IMR-90 (cell line): ENCODE data around the gene ACHE. TPM values are rescaled to one million over a fixed set of nuclear protein-coding genes. Genes with fewer than 3 reads are reported as not detected.

Experiments used
- ATAC-seq: fragments of 200-7000 bp; cut with Tn5 transposase; 2 replicates; pipeline ENCODE4 v1.9.1; 2020; ENCODE audit warnings: low read depth, mild to moderate bottlenecking, moderate library complexity
- BruUV-seq: library from RNA; stranded (reverse); fragments of 400-500 nt; replicated peaks from 2 replicates; lab custom pipeline; 2021; lab: Mats Ljungman, UMichigan
- CTCF ChIA-PET: fragments of 300-600 bp; formaldehyde crosslinking; extraction: SDS; loops from one replicate; lab custom pipeline; 2021; ENCODE audit warnings: antibody characterized with exemption; lab: Yijun Ruan, JAX
- POLR2A ChIA-PET: fragments of 300-600 bp; sonication (Branson Sonifier 250); formaldehyde crosslinking; loops from one replicate; lab custom pipeline; 2022; ENCODE audit warnings: antibody characterized with exemption; ENCODE audit not compliant: unreplicated experiment; lab: Charles Lee
- DNase-seq: peaks from one replicate; pipeline ENCODE4 v3.0.0; 2013
- H2AFZ ChIP-seq: replicated peaks from 2 replicates; pipeline ENCODE3; 2013; ENCODE audit warnings: low read length, mild to moderate bottlenecking; ENCODE audit not compliant: poor library complexity
- H2AK5ac ChIP-seq: 2 replicates; pipeline ENCODE4 v1.6.1; 2013; ENCODE audit warnings: low read depth, low read length, inconsistent platforms
- H2AK9ac ChIP-seq: replicated peaks from 2 replicates; pipeline ENCODE3; 2013; ENCODE audit warnings: mild to moderate bottlenecking, low read depth, low read length, moderate library complexity; ENCODE audit not compliant: poor library complexity
- H2BK120ac ChIP-seq: 2 replicates; pipeline ENCODE4 v1.6.1; 2013; ENCODE audit warnings: low read depth, low read length, inconsistent platforms
- H2BK15ac ChIP-seq: 3 replicates; pipeline ENCODE4 v1.6.1; 2013; ENCODE audit warnings: low read depth, low read length, inconsistent platforms
- H2BK20ac ChIP-seq: 2 replicates; pipeline ENCODE4 v1.6.1; 2013; ENCODE audit warnings: low read depth, mild to moderate bottlenecking, inconsistent platforms, low read length, moderate library complexity
- H2BK5ac ChIP-seq: 2 replicates; pipeline ENCODE4 v1.6.1; 2013; ENCODE audit warnings: mild to moderate bottlenecking, low read depth, low read length, inconsistent platforms; ENCODE audit not compliant: poor library complexity, severe bottlenecking
- H3K14ac ChIP-seq: replicated peaks from 2 replicates; pipeline ENCODE4 v1.6.1; 2013; ENCODE audit warnings: low read depth, low read length, inconsistent platforms
- H3K18ac ChIP-seq: 2 replicates; pipeline ENCODE4 v1.6.1; 2013; ENCODE audit warnings: low read depth, low read length, control low read depth
- H3K23ac ChIP-seq: 2 replicates; pipeline ENCODE4 v1.6.1; 2013; ENCODE audit warnings: low read depth, low read length, inconsistent platforms
- H3K27ac ChIP-seq: 2 replicates; pipeline ENCODE4 v1.5.1; 2013; ENCODE audit warnings: mild to moderate bottlenecking, control low read depth, low read length; ENCODE audit not compliant: insufficient read depth
- H3K27me3 ChIP-seq: 2 replicates; pipeline ENCODE4 v1.6.1; 2013; ENCODE audit warnings: low read length; ENCODE audit not compliant: control insufficient read depth, insufficient read depth
- H3K36me3 ChIP-seq: 2 replicates; pipeline ENCODE4 v1.6.1; 2013; ENCODE audit warnings: low read length, mixed read lengths; ENCODE audit not compliant: control insufficient read depth, insufficient read depth
- H3K4ac ChIP-seq: 2 replicates; pipeline ENCODE4 v1.6.1; 2013; ENCODE audit warnings: low read depth, low read length, inconsistent platforms
- H3K4me1 ChIP-seq: 2 replicates; pipeline ENCODE4 v1.6.1; 2013; ENCODE audit warnings: low read length, mixed read lengths; ENCODE audit not compliant: control insufficient read depth, insufficient read depth
- H3K4me2 ChIP-seq: 2 replicates; pipeline ENCODE4 v1.6.1; 2013; ENCODE audit warnings: low read depth, mild to moderate bottlenecking, control low read depth, low read length, moderate library complexity
- H3K4me3 ChIP-seq: 2 replicates; pipeline ENCODE4 v1.5.1; 2013; ENCODE audit warnings: low read depth, mild to moderate bottlenecking, control low read depth, low read length, moderate library complexity; ENCODE audit not compliant: insufficient read depth
- H3K56ac ChIP-seq: 2 replicates; pipeline ENCODE4 v1.6.1; 2013; ENCODE audit warnings: low read length, inconsistent platforms; ENCODE audit not compliant: insufficient read depth; ENCODE audit errors: extremely low read depth
- H3K79me1 ChIP-seq, 2 experiments: 2 replicates each; pipeline ENCODE4 v1.6.1; 2013; ENCODE audit warnings: low read length in 2 of 2, inconsistent platforms in 1 of 2, low read depth in 1 of 2
- H3K9ac ChIP-seq: 2 replicates; pipeline ENCODE4 v1.6.1; 2013; ENCODE audit warnings: low read depth, low read length, control low read depth
- H3K9me1 ChIP-seq: 2 replicates; pipeline ENCODE4 v1.6.1; 2013; ENCODE audit warnings: low read length, inconsistent platforms; ENCODE audit not compliant: insufficient read depth
- H3K9me3 ChIP-seq: 2 replicates; pipeline ENCODE4 v1.6.1; 2013; ENCODE audit warnings: low read length; ENCODE audit not compliant: control insufficient read depth, insufficient read depth
- H4K20me1 ChIP-seq: 2 replicates; pipeline ENCODE4 v1.6.1; 2013; ENCODE audit warnings: low read length, inconsistent platforms; ENCODE audit not compliant: insufficient read depth
- H4K5ac ChIP-seq: 2 replicates; pipeline ENCODE4 v1.6.1; 2013; ENCODE audit warnings: mild to moderate bottlenecking, low read depth, low read length, control low read depth
- H4K8ac ChIP-seq, 2 experiments: 2 replicates each; pipeline ENCODE4 v1.6.1; 2013; ENCODE audit warnings: low read depth in 2 of 2, low read length in 2 of 2, control low read depth in 1 of 2, inconsistent platforms in 1 of 2
- H4K91ac ChIP-seq: 2 replicates; pipeline ENCODE4 v1.6.1; 2013; ENCODE audit warnings: low read depth, low read length, inconsistent platforms; ENCODE audit not compliant: insufficient read depth
- BHLHE40 ChIP-seq: fragments of 150-350 bp; IDR thresholded peaks from 2 replicates; pipeline ENCODE4 v1.6.1; 2016; ENCODE audit warnings: mild to moderate bottlenecking, low read depth, low read length
- CHD1 ChIP-seq: IDR thresholded peaks from 2 replicates; pipeline ENCODE4 v1.6.1; 2012; ENCODE audit warnings: low read depth, low read length, improper control_type of control experiment
- CTCF ChIP-seq: conservative IDR thresholded peaks from 2 replicates; pipeline ENCODE4 v1.5.1; 2012; ENCODE audit warnings: mild to moderate bottlenecking, low read depth, low read length, improper control_type of control experiment
- ELK1 ChIP-seq: fragments of 150-350 bp; IDR thresholded peaks from 2 replicates; pipeline ENCODE4 v1.6.1; 2016; ENCODE audit warnings: low read depth, mild to moderate bottlenecking, low read length, moderate library complexity, borderline replicate concordance
- FOS ChIP-seq: fragments of 150-350 bp; IDR thresholded peaks from 2 replicates; pipeline ENCODE4 v1.6.1; 2016; ENCODE audit warnings: low read depth, low read length
- MAFK ChIP-seq: IDR thresholded peaks from 2 replicates; pipeline ENCODE4 v1.6.1; 2012; ENCODE audit warnings: low read depth, low read length, improper control_type of control experiment
- MAZ ChIP-seq: IDR thresholded peaks from 2 replicates; pipeline ENCODE4 v1.6.1; 2012; ENCODE audit warnings: low read depth, mild to moderate bottlenecking, low read length, improper control_type of control experiment, moderate library complexity, borderline replicate concordance
- MXI1 ChIP-seq: IDR thresholded peaks from 2 replicates; pipeline ENCODE4 v1.6.1; 2012; ENCODE audit warnings: low read depth, mild to moderate bottlenecking, low read length, moderate library complexity, borderline replicate concordance
- NFE2L2 ChIP-seq: fragments of 150-350 bp; IDR thresholded peaks from 2 replicates; pipeline ENCODE4 v1.6.1; 2016; ENCODE audit warnings: low read depth, mild to moderate bottlenecking, low read length
- POLR2A ChIP-seq: IDR thresholded peaks from 2 replicates; pipeline ENCODE4 v1.6.1; 2012; ENCODE audit warnings: mild to moderate bottlenecking, low read depth, low read length
- RAD21 ChIP-seq: IDR thresholded peaks from 2 replicates; pipeline ENCODE4 v1.6.1; 2012; ENCODE audit warnings: low read length, improper control_type of control experiment
- RFX5 ChIP-seq: IDR thresholded peaks from 2 replicates; pipeline ENCODE4 v1.8.0; 2012; ENCODE audit warnings: low read depth, mild to moderate bottlenecking, low read length, moderate library complexity
- SMC3 ChIP-seq: fragments of 150-350 bp; IDR thresholded peaks from 2 replicates; pipeline ENCODE4 v1.6.1; 2016; ENCODE audit warnings: low read depth, mild to moderate bottlenecking, antibody characterized with exemption, low read length, moderate library complexity
- WGBS, 2 experiments: methylation state at CpG; one replicate each; pipeline versions ENCODE4 v1.1.5 to v1.1.7; 2013; ENCODE audit warnings: missing lambda C conversion rate in 2 of 2; ENCODE audit not compliant: insufficient read length in 1 of 2; ENCODE audit errors: extremely low coverage in 2 of 2; 5-methylcytosine and 5-hydroxymethylcytosine counted together
- dilution Hi-C: fragments of 300-500 bp; cut with HindIII; formaldehyde crosslinking; loops from one replicate; pipeline ENCODE4 v1.14.3; 2018; ENCODE audit warnings: low sequenced_read_pairs; ENCODE audit not compliant: unreplicated experiment
- in situ Hi-C: fragments of 300-500 bp; cut with MboI; formaldehyde crosslinking; loops from 3 replicates; pipeline ENCODE4 v1.14.3; 2019; ENCODE audit warnings: low sequenced_read_pairs, inconsistent platforms, mixed read lengths
- intact Hi-C: fragments of 100-400 bp; cut with micrococcal nuclease; formaldehyde crosslinking; loops from 2 replicates; pipeline ENCODE4 v1.10.0; 2022
- polyA plus RNA-seq, 3 experiments: library from polyadenylated mRNA; depleted of rRNA; stranded (reverse); fragments of >200 nt; gene quantifications; 2 replicates each; pipeline ENCODE4 v1.2.3, GENCODE V29; 2012; ENCODE audit warnings: low replicate concordance in 1 of 3
- total RNA-seq: library from RNA; depleted of rRNA; stranded (reverse); fragments of >200 nt; gene quantifications from 2 replicates; pipeline ENCODE4 v1.2.3, GENCODE V29; 2012

ACHE gene
- total and polyA plus RNA-seq, 2 of the 4 experiments (the other 2 are of a cell fraction) = 0.41 TPM; not detected in 1

- intact Hi-C loops (loop anchor here (2.0 kb wide), 1 partner anchor 31 kb away; no protein-coding TSS in a partner anchor), dilution Hi-C loops (no loop called here), in situ Hi-C loops (loop anchor here (25.0 kb wide), 2 partner anchors 281 to 406 kb away; partner anchors contain the start of genes FBXO24, LRCH4 and SPACDR)
- 0% methylated on average over 1 of the region's 27 CpGs; no CpG with 5 or more reads in 1 of the 2 experiments for WGBS, 2 experiments
- peak overlapping the region; percentile 100 for H3K14ac ChIP-seq
- peaks cover 28% of the 10 kb centered on the region for H3K36me3 ChIP-seq
- H2AFZ ChIP-seq = peak overlapping the region; percentile 86
- H4K91ac ChIP-seq = peak overlapping the region; percentile 91
- H3K27me3 ChIP-seq = no peaks in the 10 kb centered on the region
- H4K8ac ChIP-seq = peak overlapping the region; percentile 90 to 91
- POLR2A ChIA-PET = no interaction called here
- H3K18ac ChIP-seq = peak overlapping the region; percentile 88
- peak overlapping the region; percentile 97 for H2BK5ac ChIP-seq
- peaks cover 5 to 38% of the 10 kb centered on the region in 2 experiments; a peak in 2 of 4 replicates for H3K79me1 ChIP-seq
- peak overlapping the region; percentile 99 for H3K4ac ChIP-seq
- peak overlapping the region; percentile 98 for H3K9ac ChIP-seq
- peak overlapping the region; percentile 99 for H3K23ac ChIP-seq
- H2AK5ac ChIP-seq = peak overlapping the region; percentile 88
- peak; percentile 11 for ATAC-seq
- H2BK120ac ChIP-seq = peak overlapping the region; percentile 79
- peak overlapping the region; percentile 97 for H3K4me3 ChIP-seq
- peaks cover 4% of the 10 kb centered on the region; the same call in 1 of the 2 replicates for H3K9me1 ChIP-seq
- peaks cover 18% of the 10 kb centered on the region for H3K4me1 ChIP-seq
- H3K9me3 ChIP-seq = no peaks in the 10 kb centered on the region
- H3K27ac ChIP-seq = peak overlapping the region; percentile 99
- DNase-seq = no peak
- peak overlapping the region; percentile 93 for H3K56ac ChIP-seq
- H2AK9ac ChIP-seq = peak overlapping the region; percentile 100
- H4K20me1 ChIP-seq = 0 out of 2 replicates have a peak, but pooled peaks cover 3% of the 10 kb centered on the region
- H2BK15ac ChIP-seq = peak overlapping the region; percentile 36; the same call in 1 of the 3 replicates
- peak overlapping the region; percentile 97 for H3K4me2 ChIP-seq
- CTCF ChIA-PET = no interaction called here
- no TSS peak for BruUV-seq
- H2BK20ac ChIP-seq = 0 out of 2 replicates have a peak overlapping the region, but pooled peaks have one; percentile 28
- TF ChIP-seq FOS (no peak), RAD21 (no peak), CTCF (no peak), MAFK (no peak), SMC3 (no peak), NFE2L2 (no peak), ELK1 (no peak), MAZ (no peak), MXI1 (no peak), CHD1 (no peak), RFX5 (no peak), POLR2A (no peak), BHLHE40 (no peak)
- peak overlapping the region; percentile 86 for H4K5ac ChIP-seq
Observed at GRCh38 chr7:100867776-100868485, 27.8 kb downstream of the ACHE start.
